Right kidney (tissue), 1 donor: ENCODE results near the gene NHSL2.

Experiments used
- DNase-seq: peaks from one replicate; pipeline ENCODE4 v3.0.0-alpha.2; 2016

Gene NHSL2

DNA sequence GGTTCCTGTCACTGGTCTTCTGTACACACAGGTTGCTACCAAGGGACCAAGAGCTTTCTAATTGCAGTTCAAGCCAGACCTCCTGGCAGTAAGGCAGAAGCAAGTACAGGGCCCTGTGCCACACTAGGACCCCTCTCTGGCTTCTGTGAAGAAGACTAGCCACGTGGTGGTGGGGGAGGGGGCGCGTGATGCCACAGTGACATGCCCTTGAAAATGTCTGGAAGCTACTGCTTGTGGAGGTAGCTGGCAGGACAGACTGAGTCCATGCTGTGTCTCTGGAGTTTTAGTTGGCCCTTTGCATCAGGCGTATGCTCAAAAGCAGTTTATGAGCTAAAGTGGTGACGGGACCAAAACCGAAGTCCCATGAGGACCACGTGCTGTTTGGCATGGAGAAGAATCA lies 170.2 kb downstream of the NHSL2 start:
- DNase-seq: no peak

DNA sequence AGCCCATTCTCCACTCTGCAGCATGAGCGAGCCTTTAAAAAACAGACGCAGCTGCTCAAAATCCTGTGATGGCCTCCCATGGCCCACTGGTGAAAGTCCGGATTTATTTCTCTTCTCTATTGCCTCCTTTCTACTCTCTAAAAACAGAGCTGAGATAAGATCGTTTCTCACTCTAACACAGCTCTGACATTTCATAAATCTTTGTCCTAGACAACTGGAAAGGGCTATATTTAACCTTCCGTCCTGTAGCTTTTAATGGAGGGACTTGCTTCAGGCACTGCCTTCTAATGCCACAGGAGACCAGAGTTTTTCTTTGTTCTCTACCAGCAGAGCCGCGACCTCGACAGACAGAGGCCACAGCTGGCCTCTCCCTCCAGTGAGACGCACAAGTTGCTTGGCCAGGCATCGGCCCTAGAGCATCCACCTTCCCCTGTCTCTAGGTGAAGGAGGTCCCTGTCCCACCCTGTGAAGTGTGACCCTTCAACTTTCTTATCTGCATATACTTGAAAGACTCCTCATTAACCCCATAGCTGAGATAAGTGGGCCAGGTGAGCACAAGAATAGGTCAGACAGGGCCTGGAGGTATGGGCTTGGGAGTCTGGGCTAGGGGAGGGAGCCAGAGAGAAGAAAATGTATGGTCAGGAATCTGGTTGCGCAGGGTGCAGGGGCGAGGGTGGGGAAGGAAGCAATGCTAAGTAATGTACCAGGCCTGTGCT lies 171.1 kb downstream of the NHSL2 start:
- DNase-seq: no peak

DNA sequence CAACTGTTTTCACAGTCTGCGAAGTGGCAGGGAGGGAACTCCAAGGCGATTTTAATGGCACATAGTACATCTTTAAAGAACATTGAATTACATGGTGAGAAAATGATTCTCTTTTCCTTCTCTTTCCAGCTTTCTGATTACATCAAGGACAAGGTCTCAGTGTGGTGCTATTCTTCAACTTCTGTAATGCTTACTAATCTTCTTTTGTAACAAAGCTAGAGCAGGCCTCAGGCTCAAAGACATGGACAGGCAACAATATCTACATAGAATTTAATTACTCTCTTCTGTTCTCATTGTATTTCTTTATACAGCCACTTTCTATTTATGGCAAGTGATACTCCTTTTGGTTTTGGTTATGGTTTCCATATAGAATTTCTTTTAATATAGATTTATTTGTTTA lies 172.6 kb downstream of the NHSL2 start:
- DNase-seq: no peak

DNA sequence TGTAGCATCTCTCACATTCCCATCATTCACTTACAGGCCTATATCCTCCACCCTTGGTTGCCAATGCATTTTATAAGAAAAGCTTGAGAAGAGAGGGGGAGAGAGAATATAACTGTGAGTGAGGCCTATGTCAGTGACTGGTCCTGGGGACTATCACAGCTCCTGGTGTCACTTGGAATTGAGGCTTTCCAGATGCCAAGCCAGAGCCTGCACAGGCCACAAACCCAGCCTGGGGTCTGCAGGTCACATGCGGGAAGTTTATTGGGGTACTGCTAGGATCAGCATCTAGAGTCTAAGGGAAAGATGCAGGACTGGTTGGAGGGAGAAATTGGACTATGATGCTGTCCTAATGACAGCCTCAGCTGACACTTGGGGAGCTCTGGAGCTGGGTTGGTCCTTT lies 173.5 kb downstream of the NHSL2 start:
- no peak for DNase-seq

DNA sequence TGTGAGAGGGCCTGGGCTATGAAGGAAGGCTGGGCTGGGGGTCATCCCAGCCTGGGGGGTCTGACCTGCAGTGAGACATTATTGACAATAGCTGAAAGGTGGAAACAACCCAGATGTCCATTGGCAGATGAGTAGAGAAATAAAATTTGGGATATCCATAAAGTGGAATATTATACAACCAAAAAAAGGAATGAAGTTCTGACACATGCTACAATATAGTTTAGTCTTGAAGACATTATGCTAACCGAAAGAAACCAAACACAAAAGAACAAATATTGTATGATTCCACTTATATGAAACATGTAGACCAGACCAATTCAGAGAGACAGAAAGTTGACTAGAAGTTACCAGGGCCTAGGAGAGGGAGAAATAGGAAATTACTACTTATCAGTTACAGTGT lies 176.3 kb downstream of the NHSL2 start:
- no peak for DNase-seq

DNA sequence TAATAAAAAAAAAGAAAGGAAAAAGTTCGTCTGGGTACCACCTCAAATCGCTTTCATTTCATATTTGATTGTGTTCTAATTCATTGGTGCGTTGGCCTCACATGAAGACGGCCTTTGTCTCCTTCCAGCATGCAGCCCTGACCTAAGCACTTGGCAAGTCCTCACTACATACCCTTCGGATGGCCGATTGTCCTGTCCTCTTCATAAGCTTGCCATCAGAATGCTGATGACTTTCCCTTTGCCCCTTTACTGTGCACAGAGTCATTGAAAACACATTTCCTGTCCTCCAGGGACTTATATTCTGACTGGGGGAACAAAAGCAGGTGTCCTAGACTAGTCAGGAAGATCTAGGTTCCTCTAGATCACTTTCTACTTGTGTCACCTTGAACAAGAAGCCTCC lies 178.1 kb downstream of the NHSL2 start:
- DNase-seq: no peak

DNA sequence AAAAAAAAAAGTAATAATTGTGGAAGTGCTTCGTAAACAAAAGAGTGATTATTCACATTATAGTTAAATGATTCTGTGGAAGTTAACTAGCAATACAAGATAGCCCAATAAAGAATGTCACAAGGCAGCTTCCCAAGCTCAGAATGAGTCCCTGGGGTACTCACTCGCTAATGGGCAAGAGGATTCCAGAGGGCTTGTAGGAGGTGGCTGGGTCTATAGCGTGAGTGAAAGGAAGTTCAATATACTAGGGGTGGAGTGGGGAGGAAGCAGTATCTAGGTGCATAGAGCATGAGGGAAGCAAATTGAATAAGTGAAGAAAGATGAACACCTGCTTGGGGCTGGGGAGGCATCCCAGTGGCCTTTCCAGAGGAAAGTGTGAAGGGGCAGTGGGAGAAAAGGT lies 178.6 kb downstream of the NHSL2 start:
- DNase-seq: no peak

DNA sequence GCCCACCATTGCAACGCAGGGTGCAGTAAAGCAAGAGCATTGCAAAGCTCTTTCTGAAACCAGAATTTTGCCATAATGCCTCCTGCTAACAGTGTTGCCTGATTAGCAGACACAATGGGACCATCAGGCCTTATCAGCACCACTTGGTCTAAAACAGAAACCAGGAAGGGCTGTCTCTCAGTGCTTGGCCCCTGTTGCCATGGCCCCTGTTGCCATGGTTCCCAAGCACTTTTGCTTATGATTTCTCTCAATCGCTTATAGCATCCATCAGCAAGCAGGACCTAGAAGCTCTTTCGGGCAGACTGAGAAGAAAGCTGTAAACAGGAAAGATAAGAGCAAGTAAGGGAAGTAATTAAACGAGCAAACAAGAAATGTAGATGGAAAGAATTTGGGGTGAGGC lies 184.2 kb downstream of the NHSL2 start:
- DNase-seq: no peak

DNA sequence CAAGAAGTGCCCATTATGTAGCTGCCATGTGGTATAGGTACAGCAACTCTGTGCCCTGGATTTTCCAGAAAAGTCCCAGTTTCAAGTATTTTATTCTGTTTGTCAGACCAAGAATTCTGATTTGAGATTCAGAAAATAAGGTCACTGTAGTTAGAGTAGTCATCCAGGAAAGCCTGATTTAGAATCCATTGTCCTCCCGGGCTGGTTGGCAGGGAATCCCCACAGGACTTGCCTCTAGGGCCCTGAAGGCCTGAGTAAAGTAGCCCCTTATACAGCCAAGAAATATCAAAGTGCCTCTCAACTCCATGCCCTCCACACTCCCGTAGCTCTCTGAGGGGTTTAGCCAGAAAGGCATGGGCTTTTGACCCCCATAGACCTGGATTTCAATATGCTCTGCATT lies 184.7 kb downstream of the NHSL2 start:
- no peak for DNase-seq

DNA sequence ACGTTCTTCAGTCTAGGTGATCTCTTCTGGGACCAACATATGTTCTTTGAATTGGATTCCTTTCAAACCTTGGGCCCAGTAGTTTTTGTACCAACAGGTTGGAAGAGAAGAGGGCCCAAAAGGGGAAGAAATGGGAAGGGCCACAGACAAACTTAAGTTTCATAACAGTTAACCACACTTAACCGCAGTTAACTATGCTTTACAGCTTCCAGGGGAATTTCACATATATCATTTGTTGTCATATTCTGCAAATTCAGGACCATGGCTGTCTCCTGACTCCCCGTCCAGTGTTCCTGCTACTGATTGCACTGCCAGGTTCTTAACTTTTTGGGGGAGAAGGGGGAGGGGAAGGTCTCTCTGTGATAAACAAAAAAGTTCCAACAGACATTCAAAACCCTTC lies 186.5 kb downstream of the NHSL2 start:
- DNase-seq: no peak

DNA sequence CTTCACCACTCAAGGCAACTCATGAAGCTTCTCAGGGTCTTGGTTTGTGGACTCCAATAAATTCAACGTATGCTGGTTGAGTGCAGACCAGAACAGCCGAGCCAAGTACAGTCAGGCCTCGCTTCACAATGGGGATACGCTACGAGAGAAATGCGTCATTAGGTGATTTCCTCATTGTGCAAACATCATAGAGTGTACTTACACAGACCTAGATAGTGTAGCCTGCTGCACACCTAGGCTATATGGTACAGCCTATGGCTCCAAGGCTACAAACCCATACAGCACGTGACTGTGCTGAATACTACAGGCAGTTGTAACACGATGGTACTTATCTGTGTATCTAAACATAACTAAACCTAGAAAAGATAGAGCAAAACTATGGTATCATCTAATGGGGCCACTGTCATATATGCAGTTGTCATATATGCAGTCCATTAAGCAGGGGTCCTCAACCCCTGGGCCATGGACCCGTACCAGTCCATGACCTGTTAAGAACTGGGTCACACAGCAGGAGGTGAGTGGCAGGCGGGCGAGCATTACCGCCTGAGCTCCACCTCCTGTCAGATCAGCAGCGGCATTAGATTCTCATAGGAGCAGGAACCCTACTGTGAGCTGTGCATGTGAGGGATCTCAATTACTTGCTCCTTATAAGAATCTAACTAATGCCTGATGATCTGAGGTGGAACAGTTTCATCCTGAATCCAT lies 189.6 kb downstream of the NHSL2 start:
- DNase-seq: no peak

DNA sequence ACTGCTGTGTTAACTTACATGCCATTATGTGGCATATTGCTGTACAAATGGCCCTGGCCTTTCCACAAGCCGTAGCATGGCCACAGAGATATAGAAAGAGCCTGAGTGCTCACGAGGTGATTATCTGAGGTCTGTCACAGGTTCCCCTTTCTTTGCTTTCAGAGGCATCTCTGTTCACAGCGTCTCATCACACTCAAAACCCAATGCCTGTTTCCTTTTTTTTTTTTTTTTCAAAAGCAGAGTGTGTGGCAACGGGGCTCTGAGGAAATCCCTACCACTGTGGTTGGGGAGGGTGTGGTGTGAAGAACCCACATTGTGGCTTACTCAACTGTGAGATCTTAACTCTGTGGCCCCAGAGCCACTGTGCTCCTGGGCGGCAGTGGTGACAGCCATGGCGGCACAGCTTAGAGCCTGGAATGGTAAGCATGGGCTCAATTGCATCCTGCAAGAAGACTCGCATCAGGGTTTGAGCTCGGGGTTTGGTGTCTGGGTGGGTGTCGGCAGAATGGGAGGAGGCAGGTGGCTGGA lies 190.2 kb downstream of the NHSL2 start:
- no peak for DNase-seq

DNA sequence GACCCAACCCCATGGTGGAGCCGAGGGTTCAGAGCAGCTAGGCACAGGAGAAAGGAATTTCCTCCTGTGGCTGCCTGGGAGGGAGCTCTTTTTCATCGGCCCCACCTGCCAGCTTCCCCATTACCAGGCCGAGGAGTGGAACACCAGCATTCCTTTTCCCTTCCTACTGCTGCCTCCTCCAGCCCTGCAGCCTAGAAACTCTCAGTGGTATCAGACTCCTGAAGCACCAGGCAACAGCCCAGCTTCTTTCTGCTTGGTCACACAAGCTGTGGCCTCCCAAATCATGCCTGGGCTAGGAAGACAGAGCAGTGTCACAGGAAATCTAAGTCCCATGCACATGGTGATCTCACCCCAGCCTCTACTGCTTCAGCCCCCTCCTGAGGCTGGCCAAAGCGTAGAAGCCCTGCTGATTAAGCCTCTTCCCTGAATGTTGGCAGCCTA lies 191.0 kb downstream of the NHSL2 start:
- no peak for DNase-seq

DNA sequence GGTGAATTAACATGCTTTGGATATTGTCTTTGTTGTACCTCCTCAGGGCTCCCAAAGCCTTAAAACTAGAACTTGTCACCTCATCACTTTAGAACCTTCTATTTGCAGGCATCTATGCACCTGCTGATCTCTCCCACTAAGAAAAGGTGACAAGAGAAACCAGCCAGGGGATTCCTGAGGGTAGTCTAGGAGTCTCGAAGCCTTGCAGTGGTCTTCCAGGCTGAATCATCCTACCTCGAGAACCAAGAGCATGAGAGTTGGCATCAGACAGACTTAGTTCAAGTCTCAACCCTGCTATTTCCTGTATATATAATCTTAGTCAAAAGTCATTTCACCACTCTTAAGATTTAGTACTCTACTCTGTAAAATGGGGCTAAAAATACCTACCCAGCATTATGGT lies 191.5 kb downstream of the NHSL2 start:
- no peak for DNase-seq

DNA sequence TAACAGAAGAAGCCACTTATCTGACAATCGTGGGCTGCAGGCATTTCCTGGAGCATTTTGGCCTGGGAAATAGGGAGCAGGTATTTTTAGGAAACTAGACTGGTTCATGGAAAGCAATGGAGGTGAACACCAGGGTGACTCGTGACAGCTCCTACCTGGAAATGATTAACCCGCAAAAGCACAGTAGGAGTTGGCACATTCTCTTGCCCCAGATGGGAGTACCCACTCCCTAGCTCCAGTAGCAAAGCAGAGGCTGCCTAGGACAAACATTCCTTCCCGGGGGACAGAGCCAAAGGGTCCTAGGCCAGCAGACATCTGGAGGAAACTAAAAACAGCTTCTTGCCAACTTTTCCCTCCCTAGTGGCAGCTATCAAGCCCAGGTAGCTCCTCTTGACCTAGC lies 192.1 kb downstream of the NHSL2 start:
- DNase-seq: no peak

DNA sequence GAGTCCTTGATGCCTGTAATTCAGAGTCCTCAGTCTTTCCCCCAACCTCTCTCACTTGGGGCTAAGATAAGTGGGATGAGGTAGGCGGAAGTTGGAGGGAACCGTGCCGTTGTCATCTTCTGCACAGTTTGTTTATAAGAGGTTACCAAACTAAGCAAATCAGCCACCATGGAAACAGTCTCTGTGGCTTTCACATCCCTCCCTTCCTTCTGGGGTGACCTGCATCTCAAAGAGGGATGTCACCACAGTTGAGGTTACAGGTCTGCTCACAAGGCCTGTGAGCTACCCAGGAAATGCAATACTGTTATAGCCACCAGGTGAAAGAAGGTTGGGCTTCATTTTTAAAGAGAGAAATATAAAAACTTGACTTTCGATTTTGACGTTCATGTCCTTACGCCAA lies 194.8 kb downstream of the NHSL2 start:
- DNase-seq: no peak

DNA sequence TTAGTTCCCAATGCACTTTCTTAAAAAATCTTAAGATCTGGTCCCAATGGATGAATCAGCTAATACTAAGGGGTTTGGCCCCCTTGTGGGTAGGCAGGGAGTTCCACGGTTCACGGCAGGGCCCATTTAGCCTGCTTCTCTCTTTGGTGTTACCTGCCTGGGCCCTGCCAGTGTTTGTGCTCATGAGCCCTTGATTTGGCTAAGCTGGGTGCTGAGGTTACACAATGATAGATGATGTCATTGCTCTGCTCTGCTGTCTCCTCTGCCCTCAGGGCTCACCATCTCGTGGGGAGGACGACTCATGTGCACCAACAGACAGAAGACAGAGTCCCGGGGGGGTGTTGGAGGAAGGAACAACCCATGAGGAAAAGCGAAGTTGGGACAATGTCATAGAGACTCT lies 196.7 kb downstream of the NHSL2 start:
- no peak for DNase-seq

DNA sequence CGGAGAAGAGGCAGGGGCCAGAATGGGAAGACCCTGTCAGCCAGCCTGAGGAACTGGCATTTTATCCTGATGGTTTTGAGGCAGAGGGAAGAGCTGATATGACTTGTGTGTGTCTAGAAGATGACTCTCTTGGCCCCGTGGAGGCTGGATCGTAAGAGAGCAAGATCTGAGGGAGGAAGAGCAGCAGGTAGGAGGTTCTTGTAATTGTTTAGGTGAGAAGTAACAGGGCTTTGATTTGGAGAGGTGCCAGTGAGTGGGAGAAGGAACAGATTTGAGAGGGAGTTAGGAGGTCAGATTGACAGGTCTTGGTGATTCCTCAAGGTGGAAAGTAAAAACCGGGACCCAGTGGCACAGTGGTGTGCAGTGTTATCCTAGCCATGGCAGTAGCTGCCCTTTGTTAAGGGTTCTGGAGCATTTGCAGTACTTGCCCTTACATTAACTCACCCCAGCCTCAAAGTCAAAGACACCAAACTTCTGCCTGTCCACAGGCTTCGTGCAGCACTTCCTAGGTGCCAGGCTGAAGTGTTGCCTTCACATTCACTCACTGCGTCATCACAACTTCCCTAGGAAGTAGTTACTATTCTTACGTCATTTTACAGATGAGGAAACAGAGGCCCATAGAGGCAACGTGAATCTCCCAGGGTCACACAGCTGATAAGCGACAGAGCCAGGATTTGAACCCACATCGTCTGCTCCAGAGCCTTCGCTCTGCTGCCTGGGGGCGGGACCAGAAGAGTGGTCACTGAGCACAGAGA lies 197.4 kb downstream of the NHSL2 start:
- no peak for DNase-seq

DNA sequence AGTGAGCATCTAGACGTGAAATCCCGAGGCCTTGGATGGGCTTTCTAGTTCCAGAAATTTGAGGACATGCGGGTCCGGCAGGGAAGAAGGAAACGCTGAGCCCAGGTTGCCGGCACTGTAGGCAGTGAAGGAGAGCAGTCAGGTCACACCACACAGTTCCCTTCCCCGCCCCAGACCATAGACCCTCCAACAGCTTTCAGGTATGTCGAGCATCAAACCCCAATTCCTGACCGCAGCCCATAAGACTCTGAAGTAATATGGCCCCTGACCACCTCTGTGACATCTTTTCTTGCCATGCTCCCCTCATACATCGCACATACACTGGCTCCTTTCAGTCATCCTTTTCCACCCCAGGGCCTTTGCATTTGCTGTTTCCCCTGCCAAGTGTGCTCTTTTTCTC lies 198.0 kb downstream of the NHSL2 start:
- DNase-seq: no peak

DNA sequence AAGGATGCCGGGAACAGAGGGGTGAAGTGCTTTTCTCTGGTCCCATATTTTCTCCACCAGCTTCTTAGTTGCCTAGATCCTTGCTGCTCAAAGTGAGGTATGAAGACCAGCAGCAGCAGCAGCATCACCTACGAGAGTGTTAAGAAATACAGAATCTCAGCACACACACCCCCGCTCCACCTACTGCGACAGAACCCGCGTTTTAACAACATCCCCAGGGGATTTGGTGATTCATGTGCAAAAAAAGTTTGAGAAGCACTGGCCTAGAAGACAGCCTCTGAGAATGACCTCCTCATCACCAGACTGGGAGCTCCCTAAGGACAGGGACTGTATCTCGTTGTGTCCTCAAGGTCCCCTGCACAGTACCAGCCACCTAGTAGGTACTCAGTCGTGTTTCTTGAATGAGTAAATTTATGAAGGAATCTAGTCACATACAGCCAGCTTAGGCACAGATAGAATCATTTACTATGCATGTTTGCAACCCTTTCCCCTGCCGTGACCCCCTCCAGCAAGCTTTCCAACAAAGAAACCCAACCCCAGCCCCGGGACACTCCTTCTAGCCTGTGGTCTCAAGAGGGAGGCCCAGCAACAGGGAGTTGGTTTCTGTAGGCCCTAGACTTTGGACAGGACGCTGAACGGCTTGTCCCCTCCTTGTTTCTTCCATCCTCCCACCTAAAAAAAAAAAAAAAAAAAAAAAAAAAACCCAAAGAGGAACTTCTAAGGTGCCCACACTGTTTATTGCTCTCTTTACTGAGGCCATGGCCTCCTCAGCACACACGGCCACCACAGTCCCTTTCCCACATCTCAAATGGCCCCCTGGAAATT lies 199.6 kb downstream of the NHSL2 start:
- no peak for DNase-seq

DNA sequence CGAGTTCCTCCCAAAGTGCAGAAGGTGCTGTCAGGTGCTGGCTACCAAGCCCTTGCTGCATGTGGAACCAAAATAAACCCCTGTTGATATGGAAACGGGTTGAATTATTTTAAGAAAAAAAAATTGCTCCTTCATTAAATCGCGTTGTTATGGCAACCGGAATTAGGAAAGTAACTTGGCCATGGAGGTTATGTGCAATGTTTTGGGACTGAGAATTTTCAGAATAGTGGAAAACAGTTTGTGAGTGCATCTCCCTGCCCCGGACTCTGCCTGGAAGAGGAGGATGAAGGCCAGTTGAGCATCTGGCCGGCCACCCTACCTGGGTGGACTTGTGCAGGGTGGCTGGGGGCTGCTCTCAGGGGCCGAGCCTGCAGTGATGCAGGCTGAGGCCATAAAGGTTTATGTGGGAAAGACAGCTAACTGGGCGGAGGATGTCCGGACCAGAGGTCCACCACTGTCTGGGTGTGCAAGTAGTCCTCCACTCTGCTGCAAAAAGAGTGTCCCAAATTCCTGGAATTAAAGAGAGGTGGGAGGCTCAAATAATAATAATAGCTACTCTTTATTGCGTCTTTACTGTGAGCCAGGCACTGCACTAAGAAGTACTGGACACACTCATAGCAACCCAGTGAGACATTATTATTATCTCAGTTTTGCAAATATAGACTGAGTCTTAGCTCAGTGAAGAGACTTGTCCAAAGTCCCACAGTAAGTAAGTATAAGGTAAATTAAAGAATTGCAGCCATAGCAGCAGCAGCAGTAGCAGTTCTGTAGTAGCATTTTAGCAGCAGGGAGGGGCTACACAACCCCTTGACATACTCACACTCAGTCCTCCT lies 200.4 kb downstream of the NHSL2 start:
- no peak for DNase-seq

DNA sequence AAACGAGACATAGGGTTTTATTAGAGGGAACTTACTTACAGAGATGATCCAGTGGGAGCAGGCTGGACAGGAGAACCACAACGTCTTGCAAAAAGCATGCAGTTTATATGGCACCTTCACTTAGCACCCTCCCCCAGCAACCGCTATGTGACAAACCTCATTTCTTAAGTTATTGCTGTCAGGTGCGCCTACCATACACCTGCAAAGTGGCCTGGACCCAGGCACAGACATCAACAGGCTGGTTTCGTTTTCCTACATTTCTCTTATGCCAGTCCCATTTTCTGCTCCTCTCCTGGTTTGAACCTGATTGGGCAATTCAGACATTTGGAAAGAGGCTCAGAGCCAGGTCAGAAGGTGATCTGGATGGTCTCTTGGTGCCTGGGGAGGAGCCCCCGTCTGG lies 202.8 kb downstream of the NHSL2 start:
- DNase-seq: no peak
